ENCODE measurements around the gene CDK5R1. TPM values are rescaled to one million over a fixed set of nuclear protein-coding genes. Genes with fewer than 3 reads are reported as not detected.

CDK5R1 gene
- total RNA-seq, 4 donors from 2014 or later = 0.78 to 1.5 (median 1.0) TPM

DNA sequence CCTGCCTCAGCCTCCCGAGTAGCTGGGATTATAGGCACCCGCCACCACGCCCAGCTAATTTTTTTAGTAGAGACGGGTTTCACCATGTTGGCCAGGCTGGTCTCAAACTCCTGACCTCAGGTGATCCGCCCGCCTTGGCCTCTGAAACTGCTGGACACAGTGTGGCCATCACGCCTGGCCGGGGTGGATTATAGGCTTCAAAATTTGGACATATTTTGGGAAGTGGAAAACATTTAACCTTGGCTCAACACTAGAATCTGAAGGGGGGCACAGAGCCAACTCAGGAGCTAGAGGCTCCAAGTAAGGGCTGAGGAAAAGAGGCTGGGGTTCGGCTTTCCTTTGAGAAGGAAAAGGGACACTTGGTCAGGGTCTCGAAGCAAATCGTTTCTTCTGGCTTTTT lies 2.2 kb upstream of the CDK5R1 start:
- WGBS, 2 donors = 74 to 80% methylated on average over 11 of the region's 11 CpGs
- peak overlapping the region in 2 of 4 donors; percentile 72 to 79 for H3K27ac ChIP-seq
- DNase-seq (ENCODE audit: low spot score in 2 of 2) = no peak
- no peaks in the 10 kb centered on the region for H3K9me3 ChIP-seq
- no peaks in the 10 kb centered on the region for H3K27me3 ChIP-seq
- H3K36me3 ChIP-seq = peaks cover 0 to 30% (median 3%) of the 10 kb centered on the region in 3 donors
- TF ChIP-seq EP300 (IDR thresholded peaks at IDR 0.05) = no peak
- TF ChIP-seq, protein P1, sequence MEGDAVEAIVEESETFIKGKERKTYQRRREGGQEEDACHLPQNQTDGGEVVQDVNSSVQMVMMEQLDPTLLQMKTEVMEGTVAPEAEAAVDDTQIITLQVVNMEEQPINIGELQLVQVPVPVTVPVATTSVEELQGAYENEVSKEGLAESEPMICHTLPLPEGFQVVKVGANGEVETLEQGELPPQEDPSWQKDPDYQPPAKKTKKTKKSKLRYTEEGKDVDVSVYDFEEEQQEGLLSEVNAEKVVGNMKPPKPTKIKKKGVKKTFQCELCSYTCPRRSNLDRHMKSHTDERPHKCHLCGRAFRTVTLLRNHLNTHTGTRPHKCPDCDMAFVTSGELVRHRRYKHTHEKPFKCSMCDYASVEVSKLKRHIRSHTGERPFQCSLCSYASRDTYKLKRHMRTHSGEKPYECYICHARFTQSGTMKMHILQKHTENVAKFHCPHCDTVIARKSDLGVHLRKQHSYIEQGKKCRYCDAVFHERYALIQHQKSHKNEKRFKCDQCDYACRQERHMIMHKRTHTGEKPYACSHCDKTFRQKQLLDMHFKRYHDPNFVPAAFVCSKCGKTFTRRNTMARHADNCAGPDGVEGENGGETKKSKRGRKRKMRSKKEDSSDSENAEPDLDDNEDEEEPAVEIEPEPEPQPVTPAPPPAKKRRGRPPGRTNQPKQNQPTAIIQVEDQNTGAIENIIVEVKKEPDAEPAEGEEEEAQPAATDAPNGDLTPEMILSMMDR (IDR thresholded peaks at IDR 0.05) = no peak
- no peak for TF ChIP-seq POLR2A (IDR thresholded peaks at IDR 0.05)
- no peak overlapping the region for H3K4me3 ChIP-seq
- H3K4me1 ChIP-seq = peaks cover 0 to 45% (median 18%) of the 10 kb centered on the region in 4 donors

DNA sequence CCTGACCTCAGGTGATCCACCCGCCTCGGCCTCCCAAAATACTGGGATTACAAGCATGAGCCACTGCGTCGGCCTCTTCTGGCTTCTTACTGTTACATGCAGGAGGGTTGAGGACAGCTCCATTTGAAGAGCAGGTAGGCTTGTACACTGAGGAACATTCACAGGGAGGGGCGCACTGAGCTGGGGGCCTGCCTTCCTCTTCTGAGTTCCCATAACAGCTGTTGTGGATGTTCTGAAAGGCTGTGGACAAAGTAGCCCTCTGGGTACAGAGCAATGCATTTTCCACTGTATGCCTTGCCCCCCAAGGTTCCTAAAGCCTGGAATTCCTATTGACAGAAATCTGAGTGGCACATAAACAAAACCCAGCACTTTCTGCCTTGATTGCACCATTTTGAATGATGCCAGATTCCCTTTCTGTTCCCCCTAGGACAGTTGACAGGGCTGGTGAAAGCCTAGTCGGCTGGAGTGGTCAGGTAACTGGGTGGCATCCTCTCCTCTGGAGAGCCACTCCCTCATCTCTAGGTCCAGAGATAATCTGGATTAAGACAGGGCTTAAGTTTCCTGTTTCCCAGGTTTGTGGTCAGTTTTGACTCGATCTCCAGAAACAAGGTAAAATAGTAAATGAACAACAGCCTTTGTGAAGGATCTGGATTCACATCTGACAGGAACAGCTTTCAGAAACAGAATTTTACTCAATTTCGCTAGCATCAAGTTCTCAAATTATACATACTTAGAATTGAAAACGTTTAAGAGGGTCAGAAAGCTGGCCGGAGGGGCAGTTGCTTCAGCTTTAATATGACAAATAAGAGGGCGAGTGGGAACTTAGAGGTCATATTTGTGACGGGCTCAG lies 1.3 kb upstream of the CDK5R1 start:
- Histone ChIP-seq H3K27ac (peak overlapping the region; percentile 68 to 87 (median 81)), H3K27me3 (no peaks in the 10 kb centered on the region), H3K4me1 (peaks cover 0 to 45% (median 18%) of the 10 kb centered on the region in 4 donors), H3K4me3 (peak overlapping the region; percentile 35 to 69 (median 50)), H3K36me3 (peaks cover 0 to 22% (median 1%) of the 10 kb centered on the region in 3 donors), H3K9me3 (no peaks in the 10 kb centered on the region)
- DNase-seq (ENCODE audit: low spot score in 2 of 2) = no peak
- WGBS, 2 donors = 59 to 62% methylated on average over 12 of the region's 12 CpGs
- TF ChIP-seq POLR2A (IDR thresholded peaks at IDR 0.05) (no peak), EP300 (IDR thresholded peaks at IDR 0.05) (no peak)
- TF ChIP-seq, protein P1 (IDR thresholded peaks at IDR 0.05) = no peak

DNA sequence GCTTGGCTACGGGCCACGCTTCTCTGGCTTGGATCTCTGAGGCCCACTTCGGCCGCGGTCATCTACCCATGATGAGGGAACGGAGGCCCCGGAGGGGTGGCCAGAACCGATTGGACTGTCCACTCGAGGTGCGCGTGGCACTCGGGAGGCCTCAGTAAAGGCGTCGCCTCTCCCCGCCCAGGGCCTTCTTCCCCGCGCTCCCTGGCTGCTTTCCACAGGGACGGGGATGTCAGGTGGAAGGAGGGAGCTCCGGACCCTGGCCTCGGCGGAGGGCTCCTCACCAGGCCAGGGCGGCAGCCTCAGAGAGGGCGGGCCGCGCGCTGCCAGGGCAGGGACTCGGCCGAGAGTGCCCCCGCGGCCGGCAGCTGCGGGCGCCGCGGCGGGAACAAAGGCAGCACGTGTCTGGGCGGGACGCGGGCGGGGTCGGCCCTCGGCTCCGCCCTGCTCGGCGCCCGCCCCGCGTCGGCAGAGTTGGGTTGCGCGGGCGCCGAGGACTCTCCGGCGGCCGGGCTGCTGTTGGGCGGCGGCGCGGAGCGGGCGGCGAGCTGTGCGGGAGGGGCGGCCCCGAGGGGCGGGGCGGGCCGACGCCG lies 587 bp upstream of the CDK5R1 start:
- DNase-seq (ENCODE audit: low spot score in 2 of 2) = peak in 1 of 2 donors; percentile 40
- 1 to 4% methylated on average over 29 to 36 of the region's 72 CpGs for WGBS, 2 donors
- H3K27me3 ChIP-seq = no peaks in the 10 kb centered on the region
- peak in 1 of 2 donors; percentile 22 for TF ChIP-seq EP300 (IDR thresholded peaks at IDR 0.05)
- peak in 1 of 2 donors; percentile 39 for TF ChIP-seq POLR2A (IDR thresholded peaks at IDR 0.05)
- TF ChIP-seq, protein P1 (IDR thresholded peaks at IDR 0.05) = peak in 1 of 5 experiments; percentile 9
- H3K4me1 ChIP-seq = peaks cover 0 to 45% (median 18%) of the 10 kb centered on the region in 4 donors
- H3K27ac ChIP-seq = peak overlapping the region; percentile 68 to 87 (median 81)
- H3K4me3 ChIP-seq = peak overlapping the region; percentile 35 to 69 (median 50)
- no peaks in the 10 kb centered on the region for H3K9me3 ChIP-seq
- peaks cover 0 to 15% (median 0%) of the 10 kb centered on the region in 3 donors for H3K36me3 ChIP-seq

DNA sequence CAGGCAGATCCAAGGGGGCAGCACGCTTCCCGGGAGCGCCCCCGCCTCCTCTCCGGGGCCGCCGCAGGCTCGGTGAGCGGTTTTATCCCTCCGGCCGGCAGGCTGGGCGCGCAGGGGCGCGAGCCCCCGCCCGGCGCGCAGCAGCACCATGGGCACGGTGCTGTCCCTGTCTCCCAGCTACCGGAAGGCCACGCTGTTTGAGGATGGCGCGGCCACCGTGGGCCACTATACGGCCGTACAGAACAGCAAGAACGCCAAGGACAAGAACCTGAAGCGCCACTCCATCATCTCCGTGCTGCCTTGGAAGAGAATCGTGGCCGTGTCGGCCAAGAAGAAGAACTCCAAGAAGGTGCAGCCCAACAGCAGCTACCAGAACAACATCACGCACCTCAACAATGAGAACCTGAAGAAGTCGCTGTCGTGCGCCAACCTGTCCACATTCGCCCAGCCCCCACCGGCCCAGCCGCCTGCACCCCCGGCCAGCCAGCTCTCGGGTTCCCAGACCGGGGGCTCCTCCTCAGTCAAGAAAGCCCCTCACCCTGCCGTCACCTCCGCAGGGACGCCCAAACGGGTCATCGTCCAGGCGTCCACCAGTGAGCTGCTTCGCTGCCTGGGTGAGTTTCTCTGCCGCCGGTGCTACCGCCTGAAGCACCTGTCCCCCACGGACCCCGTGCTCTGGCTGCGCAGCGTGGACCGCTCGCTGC lies 832 bp downstream of the CDK5R1 start:
- peaks cover 0 to 44% (median 23%) of the 10 kb centered on the region in 4 donors for H3K4me1 ChIP-seq
- 19 to 44% methylated on average over 27 to 36 of the region's 59 CpGs for WGBS, 2 donors
- H3K27ac ChIP-seq = peak overlapping the region in 2 of 4 donors; percentile 34 to 53
- DNase-seq (ENCODE audit: low spot score in 2 of 2) = no peak
- H3K36me3 ChIP-seq = peaks cover 0 to 2% (median 0%) of the 10 kb centered on the region in 3 donors
- TF ChIP-seq POLR2A (IDR thresholded peaks at IDR 0.05) = no peak
- no peak for TF ChIP-seq EP300 (IDR thresholded peaks at IDR 0.05)
- TF ChIP-seq, protein P1 (IDR thresholded peaks at IDR 0.05) = no peak
- no peaks in the 10 kb centered on the region for H3K9me3 ChIP-seq
- no peaks in the 10 kb centered on the region for H3K27me3 ChIP-seq
- H3K4me3 ChIP-seq = peak overlapping the region; percentile 34 to 69 (median 56)
